ENCODE measurements around the gene PRPS2. TPM values are rescaled to one million over a fixed set of nuclear protein-coding genes. Genes with fewer than 3 reads are reported as not detected.
A peak's percentile ranks its signal among the peaks of the same experiment; 100 is the strongest.

PRPS2 gene
- total RNA-seq, 1 experiment from 2014 or later: 56.6 TPM

DNA sequence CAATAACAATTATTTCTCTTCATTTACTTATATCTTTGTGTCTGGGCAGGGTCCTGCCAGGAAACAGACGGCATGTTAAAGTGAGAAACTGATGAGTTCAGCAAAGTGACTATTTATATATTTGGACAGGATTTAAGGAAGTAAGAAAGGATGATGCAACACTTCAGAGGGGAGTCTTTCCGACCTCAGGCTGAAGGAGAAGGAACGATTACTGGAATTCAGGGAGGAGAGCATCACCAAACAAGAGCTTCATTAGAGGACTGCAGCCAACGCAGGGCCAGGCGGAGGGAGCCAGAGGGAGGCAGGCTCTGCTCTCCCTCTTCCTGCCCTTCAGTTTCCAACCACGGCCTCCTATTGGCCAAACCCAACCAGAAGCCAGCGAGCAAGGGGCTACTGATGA, 74.1 kb downstream of the PRPS2 start:
- Histone ChIP-seq H3K9me2 (replicated peaks; ENCODE audit: insufficient read depth, low read length) (no peaks in the 10 kb centered on the region), H4K20me1 (ENCODE audit: insufficient read depth, low read depth, low read length) (no peaks in the 10 kb centered on the region), H3K4me1 (ENCODE audit: low read length) (peaks cover 42% of the 10 kb centered on the region), H3K4me3 (ENCODE audit: low read length) (no peak overlapping the region), H3K79me2 (ENCODE audit: low read length) (no peaks in the 10 kb centered on the region), H3K27ac (ENCODE audit: low read length) (no peak overlapping the region), H3K9me3 (ENCODE audit: low read length) (no peaks in the 10 kb centered on the region), H3K36me3 (ENCODE audit: insufficient read depth, low read length) (no peaks in the 10 kb centered on the region), H3K9ac (ENCODE audit: low read length) (no peak overlapping the region), H2AFZ (ENCODE audit: low read length) (no peak overlapping the region), H3K4me2 (ENCODE audit: low read depth, low read length, poor library complexity, severe bottlenecking) (peak overlapping the region; percentile 51), H3K27me3 (ENCODE audit: low read length) (no peaks in the 10 kb centered on the region)
- DNase-seq: no peak

DNA sequence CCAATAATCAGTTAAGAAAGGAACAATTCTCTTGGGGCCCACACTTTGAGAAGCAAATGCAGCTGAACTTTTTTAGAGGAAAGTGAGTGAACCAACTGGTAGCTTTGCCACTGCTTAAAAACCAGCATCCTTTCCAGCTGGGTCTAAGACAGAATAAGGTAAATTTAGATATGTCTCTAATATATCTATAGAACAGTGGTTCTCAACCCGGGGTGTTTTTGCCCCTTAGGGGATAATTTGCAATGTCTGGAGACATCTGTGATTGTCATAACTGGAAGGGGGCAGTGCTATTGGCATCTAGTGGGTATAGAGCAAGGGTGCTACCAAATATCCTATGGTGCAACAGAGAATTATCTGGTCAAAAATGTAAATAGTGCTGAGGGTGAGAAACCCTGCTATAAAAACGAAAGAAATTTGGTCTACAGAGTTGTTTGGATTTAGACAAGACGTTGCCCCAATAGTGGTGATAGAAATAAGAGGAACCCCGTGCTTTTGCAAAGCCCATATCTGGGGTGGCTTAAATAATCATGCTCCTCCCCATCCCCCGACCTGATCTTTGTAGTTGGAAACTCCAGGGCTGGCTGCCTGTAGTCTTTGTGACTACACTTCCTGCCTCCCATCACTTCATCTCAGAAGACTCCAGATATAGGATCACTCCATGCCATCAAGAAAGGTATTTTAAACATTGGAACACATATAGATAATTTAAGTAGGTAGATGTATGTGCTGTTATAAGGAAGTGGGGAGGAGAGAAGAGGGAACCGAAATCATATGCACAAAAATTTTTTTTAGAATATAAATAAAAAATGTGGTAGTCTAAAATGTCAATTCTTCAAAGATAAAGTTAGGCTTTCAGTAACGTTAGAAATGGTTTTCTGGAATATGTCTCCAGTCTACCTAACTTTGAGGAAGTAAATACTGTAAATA, 75.5 kb downstream of the PRPS2 start, which contains the start of gene TLR7:
Gene TLR7, plus strand, starts transcription at position 622 of the 927 bp plus-strand sequence. CDS start 507 bp downstream, outside the sequence.
- no peak within 1 kb of the TSS for H3K9ac ChIP-seq (ENCODE audit: low read length)
- no peaks in the 10 kb centered on the region for H3K79me2 ChIP-seq (ENCODE audit: low read length)
- H3K4me1 ChIP-seq (ENCODE audit: low read length): peaks cover 42% of the 10 kb centered on the region
- H3K9me3 ChIP-seq (ENCODE audit: low read length): no peaks in the 10 kb centered on the region
- H3K4me2 ChIP-seq (ENCODE audit: low read depth, low read length, poor library complexity, severe bottlenecking): peak within 1 kb of the TSS; percentile 51
- no peak within 1 kb of the TSS for H2AFZ ChIP-seq (ENCODE audit: low read length)
- no peaks in the 10 kb centered on the region for H3K9me2 ChIP-seq (replicated peaks; ENCODE audit: insufficient read depth, low read length)
- peak; percentile 79 for DNase-seq
- peak within 1 kb of the TSS; percentile 88 for H3K27ac ChIP-seq (ENCODE audit: low read length)
- no peaks in the 10 kb centered on the region for H3K27me3 ChIP-seq (ENCODE audit: low read length)
- H3K36me3 ChIP-seq (ENCODE audit: insufficient read depth, low read length): no peaks in the 10 kb centered on the region
- no peaks in the 10 kb centered on the region for H4K20me1 ChIP-seq (ENCODE audit: insufficient read depth, low read depth, low read length)
- H3K4me3 ChIP-seq (ENCODE audit: low read length): peak within 1 kb of the TSS; percentile 51

DNA sequence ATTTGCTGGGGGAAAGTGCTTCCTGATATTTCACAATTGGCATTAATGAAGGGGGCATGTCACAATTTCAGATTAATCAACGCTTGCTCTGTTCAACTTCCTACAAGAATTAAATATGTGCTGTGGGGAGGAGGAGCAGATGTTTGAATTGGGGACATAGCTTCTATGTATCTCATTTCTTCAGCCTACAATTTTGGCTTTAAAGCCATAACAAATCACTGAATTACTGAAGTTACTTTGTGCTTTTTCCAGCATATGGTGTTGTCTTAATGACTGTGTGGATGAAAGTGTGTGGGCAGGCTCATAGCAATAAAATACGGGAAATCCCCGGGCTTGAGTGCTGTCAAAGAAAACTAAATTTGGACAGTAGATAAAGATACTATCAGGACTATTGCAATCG, 76.5 kb downstream of the PRPS2 start:
- H3K27me3 ChIP-seq (ENCODE audit: low read length): no peaks in the 10 kb centered on the region
- peak overlapping the region; percentile 88 for H3K27ac ChIP-seq (ENCODE audit: low read length)
- peak overlapping the region; percentile 51 for H3K4me2 ChIP-seq (ENCODE audit: low read depth, low read length, poor library complexity, severe bottlenecking)
- H3K79me2 ChIP-seq (ENCODE audit: low read length): no peaks in the 10 kb centered on the region
- H2AFZ ChIP-seq (ENCODE audit: low read length): no peak overlapping the region
- H3K4me3 ChIP-seq (ENCODE audit: low read length): peak overlapping the region; percentile 51; the same call in 1 of the 2 replicates
- H4K20me1 ChIP-seq (ENCODE audit: insufficient read depth, low read depth, low read length): no peaks in the 10 kb centered on the region
- no peaks in the 10 kb centered on the region for H3K9me3 ChIP-seq (ENCODE audit: low read length)
- DNase-seq: no peak
- H3K36me3 ChIP-seq (ENCODE audit: insufficient read depth, low read length): no peaks in the 10 kb centered on the region
- H3K9ac ChIP-seq (ENCODE audit: low read length): no peak overlapping the region
- peaks cover 42% of the 10 kb centered on the region for H3K4me1 ChIP-seq (ENCODE audit: low read length)
- no peaks in the 10 kb centered on the region for H3K9me2 ChIP-seq (replicated peaks; ENCODE audit: insufficient read depth, low read length)

DNA sequence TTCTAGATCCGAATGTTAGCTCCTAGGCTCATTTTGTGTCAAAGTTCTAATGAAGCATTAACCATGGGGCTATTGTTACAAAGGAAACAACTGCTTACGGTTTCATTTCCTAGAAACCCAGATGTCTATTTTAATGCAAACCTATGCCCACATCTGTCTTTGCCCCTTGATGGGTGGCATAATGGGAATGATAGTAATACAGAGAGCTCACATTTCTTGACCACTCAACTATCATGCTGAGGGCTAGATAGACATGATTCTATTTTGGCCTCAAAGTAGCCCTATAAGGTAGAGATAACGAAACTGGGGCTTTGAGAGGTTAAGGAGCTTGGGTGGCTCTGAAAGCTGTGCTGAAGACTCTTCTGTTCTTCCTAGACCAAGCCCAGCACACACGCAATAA, 77.5 kb downstream of the PRPS2 start:
- Histone ChIP-seq H3K27me3 (ENCODE audit: low read length) (no peaks in the 10 kb centered on the region), H2AFZ (ENCODE audit: low read length) (no peak overlapping the region), H3K36me3 (ENCODE audit: insufficient read depth, low read length) (no peaks in the 10 kb centered on the region), H3K9me2 (replicated peaks; ENCODE audit: insufficient read depth, low read length) (no peaks in the 10 kb centered on the region), H3K4me3 (ENCODE audit: low read length) (no peak overlapping the region), H3K4me2 (ENCODE audit: low read depth, low read length, poor library complexity, severe bottlenecking) (no peak overlapping the region), H3K79me2 (ENCODE audit: low read length) (no peaks in the 10 kb centered on the region), H3K4me1 (ENCODE audit: low read length) (peaks cover 42% of the 10 kb centered on the region), H4K20me1 (ENCODE audit: insufficient read depth, low read depth, low read length) (no peaks in the 10 kb centered on the region), H3K9ac (ENCODE audit: low read length) (no peak overlapping the region), H3K27ac (ENCODE audit: low read length) (no peak overlapping the region), H3K9me3 (ENCODE audit: low read length) (no peaks in the 10 kb centered on the region)
- DNase-seq: no peak

DNA sequence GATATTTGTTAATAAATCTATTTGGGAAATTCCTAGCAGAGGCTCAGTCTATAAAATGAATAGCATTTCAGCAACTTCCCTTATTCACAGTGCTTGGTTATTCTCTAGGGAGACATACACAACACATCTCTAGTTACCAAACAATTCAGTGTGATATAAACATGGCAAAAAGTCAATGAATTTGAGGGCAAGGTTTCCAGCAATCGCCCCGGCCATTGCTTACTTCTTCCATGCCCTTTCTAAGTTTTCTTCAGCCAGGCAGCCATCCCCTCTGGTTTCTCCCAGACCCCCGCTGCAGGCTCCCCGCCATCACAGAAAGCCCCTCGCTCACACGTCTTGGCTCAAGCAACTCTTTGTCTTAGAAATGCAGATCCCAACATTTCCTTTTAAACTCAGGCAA, 80.0 kb downstream of the PRPS2 start:
- H3K79me2 ChIP-seq (ENCODE audit: low read length): no peaks in the 10 kb centered on the region
- no peak overlapping the region for H3K4me2 ChIP-seq (ENCODE audit: low read depth, low read length, poor library complexity, severe bottlenecking)
- DNase-seq: no peak
- H3K27me3 ChIP-seq (ENCODE audit: low read length): no peaks in the 10 kb centered on the region
- H3K9me3 ChIP-seq (ENCODE audit: low read length): no peaks in the 10 kb centered on the region
- H2AFZ ChIP-seq (ENCODE audit: low read length): no peak overlapping the region
- no peak overlapping the region for H3K27ac ChIP-seq (ENCODE audit: low read length)
- H3K9ac ChIP-seq (ENCODE audit: low read length): no peak overlapping the region
- peaks cover 30% of the 10 kb centered on the region for H3K4me1 ChIP-seq (ENCODE audit: low read length)
- H3K4me3 ChIP-seq (ENCODE audit: low read length): no peak overlapping the region
- H3K36me3 ChIP-seq (ENCODE audit: insufficient read depth, low read length): no peaks in the 10 kb centered on the region
- H3K9me2 ChIP-seq (replicated peaks; ENCODE audit: insufficient read depth, low read length): no peaks in the 10 kb centered on the region
- no peaks in the 10 kb centered on the region for H4K20me1 ChIP-seq (ENCODE audit: insufficient read depth, low read depth, low read length)

DNA sequence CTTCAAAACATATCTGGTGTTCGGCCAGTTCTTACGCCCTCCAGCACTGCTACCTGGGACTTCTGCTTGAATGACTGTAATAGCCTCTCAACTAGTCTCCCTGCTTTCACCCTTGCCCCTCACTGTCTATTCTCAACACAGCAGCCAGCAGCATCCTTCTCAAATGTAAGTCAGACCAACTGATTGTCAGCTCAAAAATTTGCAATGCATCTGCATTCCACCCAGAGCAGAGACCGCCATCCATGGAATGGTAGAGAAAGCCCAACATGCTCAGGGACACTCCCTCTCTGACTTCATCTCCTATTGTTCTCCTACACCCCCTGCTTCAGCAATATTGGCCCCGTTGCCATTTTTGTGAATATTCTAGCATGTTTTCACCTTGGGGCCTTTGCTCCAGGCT, 81.5 kb downstream of the PRPS2 start:
- H3K4me1 ChIP-seq (ENCODE audit: low read length): peaks cover 15% of the 10 kb centered on the region

More for the DNA sequence above, 81.5 kb downstream of the PRPS2 start:
- no peaks in the 10 kb centered on the region for H3K9me2 ChIP-seq (replicated peaks; ENCODE audit: insufficient read depth, low read length)
- DNase-seq: no peak
- H3K36me3 ChIP-seq (ENCODE audit: insufficient read depth, low read length): no peaks in the 10 kb centered on the region
- no peak overlapping the region for H2AFZ ChIP-seq (ENCODE audit: low read length)
- no peak overlapping the region for H3K9ac ChIP-seq (ENCODE audit: low read length)
- no peak overlapping the region for H3K4me3 ChIP-seq (ENCODE audit: low read length)
- H3K9me3 ChIP-seq (ENCODE audit: low read length): no peaks in the 10 kb centered on the region
- no peak overlapping the region for H3K4me2 ChIP-seq (ENCODE audit: low read depth, low read length, poor library complexity, severe bottlenecking)
- no peaks in the 10 kb centered on the region for H3K27me3 ChIP-seq (ENCODE audit: low read length)
- H3K79me2 ChIP-seq (ENCODE audit: low read length): no peaks in the 10 kb centered on the region
- no peak overlapping the region for H3K27ac ChIP-seq (ENCODE audit: low read length)
- H4K20me1 ChIP-seq (ENCODE audit: insufficient read depth, low read depth, low read length): no peaks in the 10 kb centered on the region

Other genes with a start within 250 kb of the PRPS2 start
- gene TLR7, start 75.7 kb downstream of the PRPS2 start, total RNA-seq (2014; rRNA removed; shearing (Covaris generic); ENCODE audit: low replicate concordance): 0.29 and 0.86 TPM in 2 replicates
- not detected in 2 replicates for gene TLR8, start 115.2 kb downstream of the PRPS2 start, total RNA-seq (2014; rRNA removed; shearing (Covaris generic); ENCODE audit: low replicate concordance)
- 2,363 and 3,856 TPM in 2 replicates for gene TMSB4X, start 183.7 kb downstream of the PRPS2 start, total RNA-seq (2014; rRNA removed; shearing (Covaris generic); ENCODE audit: low replicate concordance)